ENCODE results near the gene PARS2.

DNA sequence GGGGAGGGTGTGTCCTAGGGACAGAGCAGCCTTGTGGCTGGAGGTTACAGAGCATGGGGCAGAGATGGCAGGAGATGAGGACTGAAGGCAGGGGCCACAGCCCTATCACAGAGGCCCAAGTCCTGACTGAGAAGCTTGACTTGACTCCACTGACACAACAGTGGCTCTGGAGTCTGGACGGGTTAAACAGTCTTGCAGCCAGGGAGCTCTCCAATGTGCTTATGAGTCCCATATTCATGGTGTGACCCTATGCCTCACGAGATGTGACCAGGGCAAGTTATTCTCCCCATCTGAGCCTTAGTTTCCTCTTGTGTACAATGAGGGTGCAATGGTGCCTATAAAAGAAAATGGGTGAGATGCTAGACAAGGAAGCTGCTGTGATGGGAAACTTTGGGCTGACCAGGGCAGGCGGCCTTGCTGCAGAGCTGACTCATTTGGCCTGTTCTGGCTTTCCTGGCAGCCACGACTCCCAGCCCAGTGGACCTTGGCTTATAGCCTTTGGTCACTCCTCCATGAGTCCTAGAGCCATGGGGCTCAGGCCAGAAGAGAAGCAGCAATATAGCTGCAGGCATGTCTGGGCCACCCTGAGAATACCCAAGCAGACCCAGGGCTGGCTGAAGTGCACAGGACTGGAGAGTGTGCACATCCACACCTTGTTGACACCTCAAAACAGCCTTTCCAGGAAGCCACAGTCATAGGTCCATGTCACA, 39.6 kb upstream of the PARS2 start:
- TF ChIP-seq CTCF (IDR thresholded peaks at IDR 0.05; ENCODE audit: low read depth, low read length, missing input control) (no peak), ATF3 (IDR thresholded peaks at IDR 0.05) (peak; percentile 77), MAX (IDR thresholded peaks at IDR 0.05) (no peak)

All from liver (tissue), 3 donors.